ENCODE results near the gene CCNG1.

DNA sequence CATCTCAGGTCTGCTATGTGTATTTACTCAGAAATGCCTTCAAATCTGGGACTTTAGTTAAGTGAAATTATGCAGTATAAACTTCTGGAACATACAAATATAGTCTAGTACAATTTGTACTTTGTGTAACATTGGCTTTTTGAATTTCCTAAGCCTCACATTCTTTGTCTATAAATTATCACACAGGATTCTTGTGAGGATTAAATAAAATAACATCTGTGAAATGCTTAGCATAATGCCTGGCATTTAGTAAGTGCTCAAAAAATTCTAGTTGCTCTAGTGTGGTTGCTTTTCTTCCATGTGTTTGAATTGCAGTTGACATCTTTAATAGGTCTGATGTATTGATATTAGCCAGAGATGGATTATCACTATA, 25.7 kb downstream of the CCNG1 start:
- TF ChIP-seq, protein P1, sequence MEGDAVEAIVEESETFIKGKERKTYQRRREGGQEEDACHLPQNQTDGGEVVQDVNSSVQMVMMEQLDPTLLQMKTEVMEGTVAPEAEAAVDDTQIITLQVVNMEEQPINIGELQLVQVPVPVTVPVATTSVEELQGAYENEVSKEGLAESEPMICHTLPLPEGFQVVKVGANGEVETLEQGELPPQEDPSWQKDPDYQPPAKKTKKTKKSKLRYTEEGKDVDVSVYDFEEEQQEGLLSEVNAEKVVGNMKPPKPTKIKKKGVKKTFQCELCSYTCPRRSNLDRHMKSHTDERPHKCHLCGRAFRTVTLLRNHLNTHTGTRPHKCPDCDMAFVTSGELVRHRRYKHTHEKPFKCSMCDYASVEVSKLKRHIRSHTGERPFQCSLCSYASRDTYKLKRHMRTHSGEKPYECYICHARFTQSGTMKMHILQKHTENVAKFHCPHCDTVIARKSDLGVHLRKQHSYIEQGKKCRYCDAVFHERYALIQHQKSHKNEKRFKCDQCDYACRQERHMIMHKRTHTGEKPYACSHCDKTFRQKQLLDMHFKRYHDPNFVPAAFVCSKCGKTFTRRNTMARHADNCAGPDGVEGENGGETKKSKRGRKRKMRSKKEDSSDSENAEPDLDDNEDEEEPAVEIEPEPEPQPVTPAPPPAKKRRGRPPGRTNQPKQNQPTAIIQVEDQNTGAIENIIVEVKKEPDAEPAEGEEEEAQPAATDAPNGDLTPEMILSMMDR (conservative IDR thresholded peaks at IDR 0.05; ENCODE audit: low read depth, low read length) = no peak
- no peak for TF ChIP-seq EZH2phosphoT487 (IDR thresholded peaks at IDR 0.05; ENCODE audit: borderline replicate concordance, low read length)
